DND-41 (cell line): Measurements from ENCODE around the gene ABCA13.

Experiments
- ATAC-seq: fragments of 200-7000 bp; cut with Tn5 transposase; 3 replicates; pipeline ENCODE4 v1.9.1; 2021; ENCODE audit warnings: low read depth; ENCODE audit not compliant: insufficient read depth
- DNase-seq: peaks from one replicate; pipeline ENCODE4 v3.0.0-alpha.2; 2020
- H2AFZ ChIP-seq: 2 replicates; pipeline ENCODE4 v1.6.0; 2012; ENCODE audit warnings: low read depth, low read length
- H3K27ac ChIP-seq: 2 replicates; pipeline ENCODE4 v1.5.1; 2012; ENCODE audit warnings: low read length, inconsistent platforms
- H3K27me3 ChIP-seq: fragments of 200-600 bp; sonication (generic); 2 replicates; pipeline ENCODE4 v1.6.0; 2012; ENCODE audit warnings: low read length, mild to moderate bottlenecking, inconsistent platforms; ENCODE audit not compliant: insufficient read depth, poor library complexity
- H3K36me3 ChIP-seq: 2 replicates; pipeline ENCODE4 v1.5.1; 2012; ENCODE audit warnings: low read length, inconsistent platforms; ENCODE audit not compliant: insufficient read depth
- H3K4me1 ChIP-seq: 2 replicates; pipeline ENCODE4 v1.5.1; 2012; ENCODE audit warnings: mild to moderate bottlenecking, low read length; ENCODE audit not compliant: insufficient read depth
- H3K4me2 ChIP-seq: 2 replicates; pipeline ENCODE4 v1.6.0; 2012; ENCODE audit warnings: mild to moderate bottlenecking, moderate library complexity, low read length, inconsistent platforms; ENCODE audit not compliant: insufficient read depth
- H3K4me3 ChIP-seq, 2 experiments: fragments of 200-600 bp in 1 of 2; shearing (Covaris generic) in 1 of 2; 2 replicates each; pipeline ENCODE4 v1.5.1; 2012 to 2016; ENCODE audit warnings: inconsistent platforms in 2 of 2, low read length in 2 of 2, mild to moderate bottlenecking in 2 of 2, low read depth in 1 of 2, moderate library complexity in 1 of 2
- H3K79me2 ChIP-seq: 2 replicates; pipeline ENCODE4 v1.6.0; 2012; ENCODE audit warnings: low read length, inconsistent platforms; ENCODE audit not compliant: insufficient read depth
- H3K9ac ChIP-seq: 2 replicates; pipeline ENCODE4 v1.6.0; 2012; ENCODE audit warnings: low read depth, mild to moderate bottlenecking, inconsistent platforms, low read length, moderate library complexity
- H3K9me3 ChIP-seq: 2 replicates; pipeline ENCODE4 v1.5.1; 2012; ENCODE audit warnings: low read length, moderate library complexity, mild to moderate bottlenecking, inconsistent platforms; ENCODE audit not compliant: insufficient read depth, severe bottlenecking
- H4K20me1 ChIP-seq: 2 replicates; pipeline ENCODE4 v1.6.0; 2012; ENCODE audit warnings: low read length; ENCODE audit not compliant: insufficient read depth
- EZH2 ChIP-seq: IDR thresholded peaks from 3 replicates; pipeline ENCODE4 v1.6.1; 2012; ENCODE audit warnings: borderline replicate concordance, low read depth, mild to moderate bottlenecking, moderate library complexity, low read length, inconsistent platforms; ENCODE audit not compliant: severe bottlenecking
- TF ChIP-seq, protein P1 (sequence below): IDR thresholded peaks from 2 replicates; pipeline ENCODE4 v1.5.1; 2012; ENCODE audit warnings: borderline replicate concordance, low read length, moderate library complexity, mild to moderate bottlenecking; ENCODE audit not compliant: poor library complexity, severe bottlenecking; ENCODE audit errors: extremely low read depth

Gene ABCA13

DNA sequence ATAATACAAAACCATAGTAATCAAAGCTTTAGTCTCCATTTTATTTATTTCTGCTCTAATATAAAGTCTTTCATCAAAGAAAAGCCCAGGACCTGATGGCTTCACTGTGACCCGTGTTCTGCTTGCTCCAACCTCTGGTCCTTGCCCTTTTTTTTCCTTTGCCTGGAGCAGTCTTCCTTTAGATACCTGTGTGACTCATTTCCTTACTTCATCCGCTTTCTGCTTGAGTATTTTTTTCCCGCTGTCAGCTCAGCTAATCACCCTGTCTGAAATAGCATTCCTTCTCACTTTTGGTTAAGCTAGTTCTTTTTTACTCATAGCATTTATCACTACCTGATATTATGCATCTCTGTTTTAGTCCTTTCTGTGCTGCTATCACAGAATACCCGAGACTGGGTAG, 194.8 kb downstream of the ABCA13 start:
- Histone ChIP-seq H3K27ac (no peak overlapping the region), H3K79me2 (no peaks in the 10 kb centered on the region), H3K4me2 (no peak overlapping the region), H2AFZ (no peak overlapping the region), H4K20me1 (no peaks in the 10 kb centered on the region), H3K9me3 (no peaks in the 10 kb centered on the region), H3K36me3 (no peaks in the 10 kb centered on the region), H3K4me3 (no peak overlapping the region), H3K9ac (no peak overlapping the region), H3K27me3 (no peaks in the 10 kb centered on the region), H3K4me1 (no peaks in the 10 kb centered on the region)
- no peak for TF ChIP-seq EZH2
- TF ChIP-seq, protein P1, sequence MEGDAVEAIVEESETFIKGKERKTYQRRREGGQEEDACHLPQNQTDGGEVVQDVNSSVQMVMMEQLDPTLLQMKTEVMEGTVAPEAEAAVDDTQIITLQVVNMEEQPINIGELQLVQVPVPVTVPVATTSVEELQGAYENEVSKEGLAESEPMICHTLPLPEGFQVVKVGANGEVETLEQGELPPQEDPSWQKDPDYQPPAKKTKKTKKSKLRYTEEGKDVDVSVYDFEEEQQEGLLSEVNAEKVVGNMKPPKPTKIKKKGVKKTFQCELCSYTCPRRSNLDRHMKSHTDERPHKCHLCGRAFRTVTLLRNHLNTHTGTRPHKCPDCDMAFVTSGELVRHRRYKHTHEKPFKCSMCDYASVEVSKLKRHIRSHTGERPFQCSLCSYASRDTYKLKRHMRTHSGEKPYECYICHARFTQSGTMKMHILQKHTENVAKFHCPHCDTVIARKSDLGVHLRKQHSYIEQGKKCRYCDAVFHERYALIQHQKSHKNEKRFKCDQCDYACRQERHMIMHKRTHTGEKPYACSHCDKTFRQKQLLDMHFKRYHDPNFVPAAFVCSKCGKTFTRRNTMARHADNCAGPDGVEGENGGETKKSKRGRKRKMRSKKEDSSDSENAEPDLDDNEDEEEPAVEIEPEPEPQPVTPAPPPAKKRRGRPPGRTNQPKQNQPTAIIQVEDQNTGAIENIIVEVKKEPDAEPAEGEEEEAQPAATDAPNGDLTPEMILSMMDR, result no peak
- no peak for DNase-seq
- no peak for ATAC-seq

DNA sequence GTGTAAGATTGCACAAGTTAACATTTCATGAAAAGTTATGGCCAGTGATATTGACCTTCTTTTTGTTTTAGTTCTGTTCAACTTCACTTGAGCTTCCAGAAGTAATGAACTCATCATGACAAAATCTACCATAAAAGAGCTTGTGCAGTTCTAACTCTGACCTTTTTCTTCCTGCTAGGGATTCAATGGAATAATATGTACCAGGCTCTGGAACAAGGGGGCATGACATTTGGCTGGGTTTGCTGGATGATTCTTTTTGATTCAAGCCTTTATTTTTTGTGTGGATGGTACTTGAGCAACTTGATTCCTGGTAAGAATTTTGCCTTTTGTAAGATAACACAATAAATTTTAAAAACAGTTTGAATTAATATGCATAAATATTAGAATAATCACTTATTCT, 205.0 kb downstream of the ABCA13 start:
- H3K9ac ChIP-seq, result no peak overlapping the region
- ATAC-seq (no peak), DNase-seq (no peak)
- no peaks in the 10 kb centered on the region for H3K4me1 ChIP-seq
- no peak overlapping the region for H3K4me3 ChIP-seq
- no peaks in the 10 kb centered on the region for H3K79me2 ChIP-seq
- TF ChIP-seq, protein P1, result no peak
- no peak for TF ChIP-seq EZH2
- H3K36me3 ChIP-seq, result no peaks in the 10 kb centered on the region
- H3K27ac ChIP-seq, result no peak overlapping the region
- H3K27me3 ChIP-seq, result no peaks in the 10 kb centered on the region
- no peak overlapping the region for H3K4me2 ChIP-seq
- H4K20me1 ChIP-seq, result no peaks in the 10 kb centered on the region
- H2AFZ ChIP-seq, result no peak overlapping the region
- no peaks in the 10 kb centered on the region for H3K9me3 ChIP-seq

DNA sequence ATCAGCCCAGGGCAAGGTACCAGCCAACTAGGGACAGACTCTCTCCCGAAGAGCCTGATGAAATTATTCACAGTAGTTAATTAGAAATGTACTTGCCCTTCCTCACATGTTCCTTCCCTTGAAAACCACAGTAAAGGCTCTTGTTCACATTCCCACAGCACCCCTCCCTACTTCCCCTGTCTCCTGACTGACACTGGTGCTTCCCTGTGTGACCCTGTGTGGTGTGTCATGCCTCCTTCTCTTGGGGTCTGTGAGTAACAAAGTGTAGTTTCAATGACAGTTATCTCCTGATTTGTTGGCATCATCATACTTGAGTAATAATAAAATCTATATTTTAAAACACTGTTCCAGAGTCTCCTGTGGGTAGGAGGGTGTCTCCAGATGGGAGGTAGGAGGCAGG, 209.7 kb downstream of the ABCA13 start:
- Histone ChIP-seq H4K20me1 (no peaks in the 10 kb centered on the region), H2AFZ (no peak overlapping the region), H3K4me3 (no peak overlapping the region), H3K4me1 (no peaks in the 10 kb centered on the region), H3K9ac (no peak overlapping the region), H3K27me3 (no peaks in the 10 kb centered on the region), H3K4me2 (no peak overlapping the region), H3K79me2 (no peaks in the 10 kb centered on the region), H3K36me3 (no peaks in the 10 kb centered on the region), H3K27ac (no peak overlapping the region), H3K9me3 (no peaks in the 10 kb centered on the region)
- DNase-seq (no peak), ATAC-seq (no peak)
- TF ChIP-seq EZH2, result no peak
- TF ChIP-seq, protein P1, result no peak

DNA sequence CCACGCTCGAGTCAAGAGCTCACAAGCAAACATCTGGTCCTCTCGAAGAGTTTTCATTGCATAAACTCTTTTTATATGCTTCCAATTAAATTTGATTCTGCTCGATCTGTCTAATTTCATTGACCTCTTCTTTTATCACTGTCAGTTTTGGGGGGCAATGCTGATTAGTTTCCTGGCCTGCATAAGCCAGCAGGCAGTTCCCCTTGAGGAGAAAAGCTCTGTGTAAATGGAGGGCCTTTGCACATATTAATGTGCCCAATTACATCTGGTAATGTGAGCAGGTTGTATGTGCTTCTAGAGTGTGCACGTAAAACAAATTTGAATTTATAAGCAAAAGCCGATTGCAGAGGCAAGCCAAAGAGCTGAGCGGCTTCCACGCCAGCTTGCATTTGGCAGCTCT, 210.3 kb downstream of the ABCA13 start:
- no peak for ATAC-seq
- no peaks in the 10 kb centered on the region for H4K20me1 ChIP-seq
- H3K79me2 ChIP-seq, result no peaks in the 10 kb centered on the region
- no peaks in the 10 kb centered on the region for H3K4me1 ChIP-seq
- no peak overlapping the region for H3K4me2 ChIP-seq
- no peaks in the 10 kb centered on the region for H3K9me3 ChIP-seq
- H2AFZ ChIP-seq, result no peak overlapping the region
- no peaks in the 10 kb centered on the region for H3K36me3 ChIP-seq
- DNase-seq, result no peak
- no peak overlapping the region for H3K9ac ChIP-seq
- no peak overlapping the region for H3K27ac ChIP-seq
- H3K27me3 ChIP-seq, result no peaks in the 10 kb centered on the region
- TF ChIP-seq EZH2, result no peak
- TF ChIP-seq, protein P1, result no peak
- H3K4me3 ChIP-seq, result no peak overlapping the region
